ENCODE results near the gene FGFR3. TPM values are rescaled to one million over a fixed set of nuclear protein-coding genes. Genes with fewer than 3 reads are reported as not detected.
A peak's percentile ranks its signal among the peaks of the same experiment; 100 is the strongest.

The FGFR3 gene
- total and polyA plus RNA-seq, 9 of the 15 experiments (the other 6 are each of a cell fraction or from before 2014, with no cell fraction given), result 1.2 to 60.4 (median 12.7) TPM

DNA sequence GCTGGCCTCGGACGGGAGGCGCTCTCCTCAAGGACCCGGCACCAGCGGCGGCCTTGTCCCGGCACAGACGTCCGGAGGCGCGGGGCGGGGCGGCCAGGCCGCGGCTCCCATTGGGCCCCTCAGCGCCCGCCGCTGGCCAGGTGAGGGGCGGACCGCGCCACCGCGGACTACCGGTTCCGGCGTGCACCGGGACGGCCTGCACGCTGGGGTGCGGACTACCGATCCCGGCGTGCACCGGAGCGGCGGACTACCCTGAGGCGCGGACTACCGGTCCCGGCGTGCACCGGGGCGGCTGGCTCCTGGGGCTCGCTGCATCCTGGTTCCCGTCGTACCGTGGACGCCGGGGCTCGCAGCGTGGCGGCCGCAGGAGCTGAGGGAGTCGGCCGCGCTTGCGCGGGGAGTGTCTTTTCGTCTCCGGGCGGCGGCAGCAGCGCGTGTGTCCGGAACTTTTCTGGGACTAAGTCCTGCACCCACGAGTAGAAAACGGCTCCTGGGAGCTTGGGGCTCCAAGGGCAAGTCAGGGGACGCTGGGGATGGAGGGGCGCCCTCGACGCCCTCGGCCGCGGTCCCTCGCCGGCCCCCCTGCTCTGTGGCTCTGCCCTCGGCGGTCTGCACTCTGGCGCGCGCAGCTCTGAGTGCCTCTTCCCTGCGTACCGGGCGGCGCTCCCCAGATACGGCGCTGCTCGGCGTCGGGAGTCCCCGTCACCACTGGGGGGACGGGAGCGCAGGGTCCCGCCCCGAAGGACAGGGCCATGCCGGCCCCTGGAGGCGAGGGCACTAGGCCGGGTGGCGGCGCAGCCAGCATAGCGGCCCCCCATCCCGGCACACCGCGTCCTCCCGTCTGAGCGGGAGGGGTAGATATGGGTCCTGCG is 63.2 kb downstream of the FGFR3 start, which contains the start of gene LETM1 (continued):
- no peak for TF ChIP-seq NFIX (CRISPR knock-in tag; IDR thresholded peaks at IDR 0.05; ENCODE audit: low read depth)
- no peak for TF ChIP-seq ZNF23 (CRISPR knock-in tag; IDR thresholded peaks at IDR 0.05)
- TF ChIP-seq HDAC1 (IDR thresholded peaks at IDR 0.05), result peak in 1 of 2 experiments; percentile 71; a peak in 2 of 4 replicates
- no peak; the same call in 1 of the 2 replicates for TF ChIP-seq HNRNPL (IDR thresholded peaks at IDR 0.05; ENCODE audit: low read depth, low read length)
- TF ChIP-seq EP400 (IDR thresholded peaks at IDR 0.05), result peak; percentile 80
- peak; percentile 99 for TF ChIP-seq ETS1 (conservative IDR thresholded peaks at IDR 0.05; ENCODE audit: control insufficient read depth, low read depth, low read length)
- peak; percentile 78; the same call in 1 of the 2 replicates for TF ChIP-seq ZNF644 (tag; IDR thresholded peaks at IDR 0.05; ENCODE audit: low read depth)
- TF ChIP-seq TRIM24 (IDR thresholded peaks at IDR 0.05), result no peak
- TF ChIP-seq MTA2 (IDR thresholded peaks at IDR 0.05; ENCODE audit: low read depth), result no peak
- TF ChIP-seq C11orf30 (IDR thresholded peaks at IDR 0.05; ENCODE audit: low read depth), result peak; percentile 28; the same call in 1 of the 2 replicates
- peak; percentile 36; the same call in 1 of the 2 replicates for TF ChIP-seq SOX6 (IDR thresholded peaks at IDR 0.05)
- no peak for TF ChIP-seq ZKSCAN8 (CRISPR knock-in tag; IDR thresholded peaks at IDR 0.05)
- peak in 1 of 2 experiments; percentile 36; a peak in 2 of 4 replicates for TF ChIP-seq TEAD1 (CRISPR knock-in tag; IDR thresholded peaks at IDR 0.05)
- TF ChIP-seq, protein P1, sequence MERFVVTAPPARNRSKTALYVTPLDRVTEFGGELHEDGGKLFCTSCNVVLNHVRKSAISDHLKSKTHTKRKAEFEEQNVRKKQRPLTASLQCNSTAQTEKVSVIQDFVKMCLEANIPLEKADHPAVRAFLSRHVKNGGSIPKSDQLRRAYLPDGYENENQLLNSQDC (CRISPR knock-in tag; IDR thresholded peaks at IDR 0.05), result peak; percentile 7; the same call in 1 of the 2 replicates
- TF ChIP-seq, protein P2, sequence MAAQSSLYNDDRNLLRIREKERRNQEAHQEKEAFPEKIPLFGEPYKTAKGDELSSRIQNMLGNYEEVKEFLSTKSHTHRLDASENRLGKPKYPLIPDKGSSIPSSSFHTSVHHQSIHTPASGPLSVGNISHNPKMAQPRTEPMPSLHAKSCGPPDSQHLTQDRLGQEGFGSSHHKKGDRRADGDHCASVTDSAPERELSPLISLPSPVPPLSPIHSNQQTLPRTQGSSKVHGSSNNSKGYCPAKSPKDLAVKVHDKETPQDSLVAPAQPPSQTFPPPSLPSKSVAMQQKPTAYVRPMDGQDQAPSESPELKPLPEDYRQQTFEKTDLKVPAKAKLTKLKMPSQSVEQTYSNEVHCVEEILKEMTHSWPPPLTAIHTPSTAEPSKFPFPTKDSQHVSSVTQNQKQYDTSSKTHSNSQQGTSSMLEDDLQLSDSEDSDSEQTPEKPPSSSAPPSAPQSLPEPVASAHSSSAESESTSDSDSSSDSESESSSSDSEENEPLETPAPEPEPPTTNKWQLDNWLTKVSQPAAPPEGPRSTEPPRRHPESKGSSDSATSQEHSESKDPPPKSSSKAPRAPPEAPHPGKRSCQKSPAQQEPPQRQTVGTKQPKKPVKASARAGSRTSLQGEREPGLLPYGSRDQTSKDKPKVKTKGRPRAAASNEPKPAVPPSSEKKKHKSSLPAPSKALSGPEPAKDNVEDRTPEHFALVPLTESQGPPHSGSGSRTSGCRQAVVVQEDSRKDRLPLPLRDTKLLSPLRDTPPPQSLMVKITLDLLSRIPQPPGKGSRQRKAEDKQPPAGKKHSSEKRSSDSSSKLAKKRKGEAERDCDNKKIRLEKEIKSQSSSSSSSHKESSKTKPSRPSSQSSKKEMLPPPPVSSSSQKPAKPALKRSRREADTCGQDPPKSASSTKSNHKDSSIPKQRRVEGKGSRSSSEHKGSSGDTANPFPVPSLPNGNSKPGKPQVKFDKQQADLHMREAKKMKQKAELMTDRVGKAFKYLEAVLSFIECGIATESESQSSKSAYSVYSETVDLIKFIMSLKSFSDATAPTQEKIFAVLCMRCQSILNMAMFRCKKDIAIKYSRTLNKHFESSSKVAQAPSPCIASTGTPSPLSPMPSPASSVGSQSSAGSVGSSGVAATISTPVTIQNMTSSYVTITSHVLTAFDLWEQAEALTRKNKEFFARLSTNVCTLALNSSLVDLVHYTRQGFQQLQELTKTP (IDR thresholded peaks at IDR 0.05; ENCODE audit: low read depth in 1 of 2, partially characterized antibody in 2 of 2), result peak in 1 of 2 experiments; percentile 95
- no peak for TF ChIP-seq SREBF2 (CRISPR knock-in tag; IDR thresholded peaks at IDR 0.05)
- no peak for TF ChIP-seq ETV6 (IDR thresholded peaks at IDR 0.05; ENCODE audit: borderline replicate concordance in 1 of 2, low read depth in 2 of 2, low read length in 1 of 2)
- 0 out of 2 replicates have a peak, but pooled peaks have one; percentile 40 for TF ChIP-seq ETV6 (CRISPR knock-in tag; IDR thresholded peaks at IDR 0.05; ENCODE audit: borderline replicate concordance)
- TF ChIP-seq KDM4B (IDR thresholded peaks at IDR 0.05; ENCODE audit: borderline replicate concordance in 2 of 2, low read depth in 1 of 2), result peak in 1 of 2 experiments; percentile 57; a peak in 1 of 4 replicates
- TF ChIP-seq ELF4 (CRISPR knock-in tag; IDR thresholded peaks at IDR 0.05), result no peak
- no peak for TF ChIP-seq ID3 (CRISPR knock-in tag; IDR thresholded peaks at IDR 0.05)
- TF ChIP-seq ID3 (tag; IDR thresholded peaks at IDR 0.05), result 0 out of 2 replicates have a peak, but pooled peaks have one; percentile 53
